ENCODE measurements around the gene CDC5L.

DNA sequence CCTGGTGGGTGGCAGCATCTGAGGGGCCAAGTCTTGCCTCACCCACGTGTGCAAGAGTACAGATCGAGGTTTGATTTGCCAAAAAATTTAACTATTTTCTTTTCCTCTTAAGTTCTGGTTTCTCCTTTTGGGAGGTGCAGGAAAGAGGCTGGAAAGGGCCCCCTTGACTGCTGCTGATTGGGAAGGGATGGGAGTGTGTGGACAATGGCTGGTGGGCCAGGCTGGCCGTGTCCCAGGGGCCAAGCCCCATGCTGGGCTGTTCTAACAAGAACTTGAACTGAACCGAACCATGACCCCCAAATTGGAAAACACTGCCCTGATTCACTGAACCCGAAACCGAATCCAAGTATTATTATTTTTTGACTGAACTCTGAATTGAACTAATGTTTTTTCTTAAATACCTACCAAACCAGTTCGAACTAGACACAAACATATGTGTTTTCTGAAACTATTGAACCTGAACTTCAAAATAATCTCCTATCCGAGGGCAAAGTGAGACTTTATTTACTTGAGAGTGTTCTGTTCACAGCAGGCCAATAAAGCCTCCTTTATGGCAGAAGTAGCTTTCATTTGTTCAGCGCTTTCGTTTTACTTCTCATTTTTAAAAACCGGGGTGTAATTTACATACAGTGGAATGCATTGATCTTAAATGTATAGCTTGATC, 91.2 kb downstream of the CDC5L start:
- no peak for TF ChIP-seq EZH2phosphoT487 (IDR thresholded peaks at IDR 0.05; ENCODE audit: borderline replicate concordance)
- TF ChIP-seq, protein P1, sequence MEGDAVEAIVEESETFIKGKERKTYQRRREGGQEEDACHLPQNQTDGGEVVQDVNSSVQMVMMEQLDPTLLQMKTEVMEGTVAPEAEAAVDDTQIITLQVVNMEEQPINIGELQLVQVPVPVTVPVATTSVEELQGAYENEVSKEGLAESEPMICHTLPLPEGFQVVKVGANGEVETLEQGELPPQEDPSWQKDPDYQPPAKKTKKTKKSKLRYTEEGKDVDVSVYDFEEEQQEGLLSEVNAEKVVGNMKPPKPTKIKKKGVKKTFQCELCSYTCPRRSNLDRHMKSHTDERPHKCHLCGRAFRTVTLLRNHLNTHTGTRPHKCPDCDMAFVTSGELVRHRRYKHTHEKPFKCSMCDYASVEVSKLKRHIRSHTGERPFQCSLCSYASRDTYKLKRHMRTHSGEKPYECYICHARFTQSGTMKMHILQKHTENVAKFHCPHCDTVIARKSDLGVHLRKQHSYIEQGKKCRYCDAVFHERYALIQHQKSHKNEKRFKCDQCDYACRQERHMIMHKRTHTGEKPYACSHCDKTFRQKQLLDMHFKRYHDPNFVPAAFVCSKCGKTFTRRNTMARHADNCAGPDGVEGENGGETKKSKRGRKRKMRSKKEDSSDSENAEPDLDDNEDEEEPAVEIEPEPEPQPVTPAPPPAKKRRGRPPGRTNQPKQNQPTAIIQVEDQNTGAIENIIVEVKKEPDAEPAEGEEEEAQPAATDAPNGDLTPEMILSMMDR (conservative IDR thresholded peaks at IDR 0.05; ENCODE audit: low read length): no peak
